Measurements from ENCODE around the gene KMT2A. TPM values are rescaled to one million over a fixed set of nuclear protein-coding genes. Genes with fewer than 3 reads are reported as not detected.
"Not testable (repeated sequence)": the region's sequence is repeated elsewhere in the genome, so short reads cannot be mapped to it uniquely, and the experiment has no call there.

Gene KMT2A
- total RNA-seq = 10 to 100 TPM; 42.5 to 54.8 (median 44.1) TPM

- H3K36me3 Mint-ChIP-seq (ENCODE audit: insufficient read depth) = peaks cover 4% of the 10 kb centered on the region
- H3K27me3 Mint-ChIP-seq (ENCODE audit: low read depth) = no peaks in the 10 kb centered on the region
- H3K4me1 Mint-ChIP-seq (ENCODE audit: low read depth) = peaks cover 32% of the 10 kb centered on the region
- DNase-seq (peak; percentile 91), ATAC-seq (peak; percentile 46 to 47)
- peak within 1 kb of the TSS; percentile 96 for H3K4me3 Mint-ChIP-seq
- no peaks in the 10 kb centered on the region for H3K9me3 Mint-ChIP-seq
Observed at GRCh38 chr11:118435893-118436624, at the start of gene KMT2A. Gene KMT2A (plus strand): TSS chr11:118436492. CDS start chr11:118436513, 21 bp downstream.

GRCh38 chr11:118396097-118396501 is 40.2 kb upstream of the KMT2A start:
- no peaks in the 10 kb centered on the region for H3K9me3 Mint-ChIP-seq
- peak overlapping the region; percentile 35 for H3K4me3 Mint-ChIP-seq
- ATAC-seq (no peak), DNase-seq (no peak)
- H3K4me1 Mint-ChIP-seq (ENCODE audit: low read depth) = peaks cover 39% of the 10 kb centered on the region
- peaks cover 24% of the 10 kb centered on the region for H3K36me3 Mint-ChIP-seq (ENCODE audit: insufficient read depth)
- H3K27me3 Mint-ChIP-seq (ENCODE audit: low read depth) = no peaks in the 10 kb centered on the region

GRCh38 chr11:118397448-118397847 is 38.8 kb upstream of the KMT2A start:
- no peak for DNase-seq
- Mint-ChIP-seq H3K27me3 (ENCODE audit: low read depth) (no peaks in the 10 kb centered on the region), H3K9me3 (no peaks in the 10 kb centered on the region), H3K4me3 (no peak overlapping the region), H3K36me3 (ENCODE audit: insufficient read depth) (peaks cover 27% of the 10 kb centered on the region), H3K4me1 (ENCODE audit: low read depth) (peaks cover 46% of the 10 kb centered on the region)
- ATAC-seq = no peak

- peaks cover 21% of the 10 kb centered on the region for H3K36me3 Mint-ChIP-seq (ENCODE audit: insufficient read depth)
- ATAC-seq (peak; percentile 74), DNase-seq (peak; percentile 22)
- no peaks in the 10 kb centered on the region for H3K27me3 Mint-ChIP-seq (ENCODE audit: low read depth)
- no peaks in the 10 kb centered on the region for H3K9me3 Mint-ChIP-seq
- peaks cover 54% of the 10 kb centered on the region for H3K4me1 Mint-ChIP-seq (ENCODE audit: low read depth)
- peak overlapping the region; percentile 99 for H3K4me3 Mint-ChIP-seq
Observed at GRCh38 chr11:118398791-118399559, 37.3 kb upstream of the KMT2A start.

GRCh38 chr11:118401151-118401879 is 35.0 kb upstream of the KMT2A start, which contains the start of gene ATP5MG:
Gene ATP5MG (plus strand): TSS chr11:118401606. CDS start chr11:118401666, 60 bp downstream.
- DNase-seq (peak; percentile 89), ATAC-seq (peak; percentile 79 to 80)
- H3K36me3 Mint-ChIP-seq (ENCODE audit: insufficient read depth) = peaks cover 25% of the 10 kb centered on the region
- peak within 1 kb of the TSS; percentile 99 for H3K4me3 Mint-ChIP-seq
- no peaks in the 10 kb centered on the region for H3K9me3 Mint-ChIP-seq
- H3K4me1 Mint-ChIP-seq (ENCODE audit: low read depth) = peaks cover 62% of the 10 kb centered on the region
- H3K27me3 Mint-ChIP-seq (ENCODE audit: low read depth) = no peaks in the 10 kb centered on the region

- H3K27me3 Mint-ChIP-seq (ENCODE audit: low read depth) = no peaks in the 10 kb centered on the region
- H3K36me3 Mint-ChIP-seq (ENCODE audit: insufficient read depth) = peaks cover 27% of the 10 kb centered on the region
Observed at GRCh38 chr11:118401880-118402590, 34.3 kb upstream of the KMT2A start.

GRCh38 chr11:118402594-118402993 is 33.7 kb upstream of the KMT2A start:
- not testable (repeated sequence) for ATAC-seq; H3K27me3 Mint-ChIP-seq (ENCODE audit: low read depth); H3K9me3 Mint-ChIP-seq; DNase-seq
- H3K4me1 Mint-ChIP-seq (ENCODE audit: low read depth) = peaks cover 66% of the 10 kb centered on the region
- peak overlapping the region; percentile 99 for H3K4me3 Mint-ChIP-seq
- H3K36me3 Mint-ChIP-seq (ENCODE audit: insufficient read depth) = peaks cover 27% of the 10 kb centered on the region

More at GRCh38 chr11:118401880-118402590, 34.3 kb upstream of the KMT2A start:
- peak overlapping the region; percentile 99 for H3K4me3 Mint-ChIP-seq
- no peaks in the 10 kb centered on the region for H3K9me3 Mint-ChIP-seq
- DNase-seq (no peak), ATAC-seq (peak; percentile 8 to 14)
- peaks cover 66% of the 10 kb centered on the region for H3K4me1 Mint-ChIP-seq (ENCODE audit: low read depth)

GRCh38 chr11:118406599-118407166 is 29.6 kb upstream of the KMT2A start:
- DNase-seq = no peak
- ATAC-seq = no peak
- H3K4me1 Mint-ChIP-seq (ENCODE audit: low read depth) = peaks cover 49% of the 10 kb centered on the region
- no peaks in the 10 kb centered on the region for H3K27me3 Mint-ChIP-seq (ENCODE audit: low read depth)
- peaks cover 33% of the 10 kb centered on the region for H3K36me3 Mint-ChIP-seq (ENCODE audit: insufficient read depth)
- no peaks in the 10 kb centered on the region for H3K9me3 Mint-ChIP-seq
- H3K4me3 Mint-ChIP-seq = no peak overlapping the region

- Mint-ChIP-seq H3K36me3 (ENCODE audit: insufficient read depth) (peaks cover 25% of the 10 kb centered on the region), H3K9me3 (no peaks in the 10 kb centered on the region)
- no peak for ATAC-seq
Observed at GRCh38 chr11:118410055-118410745, 26.1 kb upstream of the KMT2A start.

GRCh38 chr11:118411530-118411929 is 24.8 kb upstream of the KMT2A start:
- H3K4me1 Mint-ChIP-seq (ENCODE audit: low read depth) = peaks cover 17% of the 10 kb centered on the region
- no peaks in the 10 kb centered on the region for H3K27me3 Mint-ChIP-seq (ENCODE audit: low read depth)
- no peak overlapping the region for H3K4me3 Mint-ChIP-seq
- ATAC-seq = no peak
- peaks cover 20% of the 10 kb centered on the region for H3K36me3 Mint-ChIP-seq (ENCODE audit: insufficient read depth)
- no peaks in the 10 kb centered on the region for H3K9me3 Mint-ChIP-seq
- DNase-seq = no peak

More at GRCh38 chr11:118410055-118410745, 26.1 kb upstream of the KMT2A start:
- H3K4me3 Mint-ChIP-seq = no peak overlapping the region
- no peaks in the 10 kb centered on the region for H3K27me3 Mint-ChIP-seq (ENCODE audit: low read depth)
- DNase-seq = no peak
- peaks cover 26% of the 10 kb centered on the region for H3K4me1 Mint-ChIP-seq (ENCODE audit: low read depth)

GRCh38 chr11:118412921-118413320 is 23.4 kb upstream of the KMT2A start:
- no peak for ATAC-seq
- DNase-seq = no peak
- H3K4me1 Mint-ChIP-seq (ENCODE audit: low read depth) = peaks cover 12% of the 10 kb centered on the region
- no peaks in the 10 kb centered on the region for H3K27me3 Mint-ChIP-seq (ENCODE audit: low read depth)
- H3K36me3 Mint-ChIP-seq (ENCODE audit: insufficient read depth) = peaks cover 15% of the 10 kb centered on the region
- H3K9me3 Mint-ChIP-seq = no peaks in the 10 kb centered on the region
- H3K4me3 Mint-ChIP-seq = no peak overlapping the region

GRCh38 chr11:118415062-118415738 is 21.1 kb upstream of the KMT2A start:
- H3K4me1 Mint-ChIP-seq (ENCODE audit: low read depth) = peaks cover 4% of the 10 kb centered on the region
- no peaks in the 10 kb centered on the region for H3K9me3 Mint-ChIP-seq
- no peak overlapping the region for H3K4me3 Mint-ChIP-seq
- DNase-seq (no peak), ATAC-seq (no peak)
- H3K27me3 Mint-ChIP-seq (ENCODE audit: low read depth) = no peaks in the 10 kb centered on the region
- peaks cover 6% of the 10 kb centered on the region for H3K36me3 Mint-ChIP-seq (ENCODE audit: insufficient read depth)

GRCh38 chr11:118415739-118416068 is 20.6 kb upstream of the KMT2A start:
- Mint-ChIP-seq H3K4me3 (no peak overlapping the region), H3K9me3 (no peaks in the 10 kb centered on the region), H3K27me3 (ENCODE audit: low read depth) (no peaks in the 10 kb centered on the region), H3K36me3 (ENCODE audit: insufficient read depth) (peaks cover 2% of the 10 kb centered on the region), H3K4me1 (ENCODE audit: low read depth) (no peaks in the 10 kb centered on the region)
- ATAC-seq = peak; percentile 85 to 90
- no peak for DNase-seq
